Esophagus muscularis mucosa (tissue), 4 donors: ENCODE measurements around the gene KANSL1. TPM values are rescaled to one million over a fixed set of nuclear protein-coding genes. Genes with fewer than 3 reads are reported as not detected.

Source experiments
- DNase-seq: peaks from one replicate; pipeline ENCODE4 v3.0.0-alpha.2; 2017; ENCODE audit errors: extremely low spot score
- H3K27ac ChIP-seq, 4 donors: fragments of 200-600 bp; sonication (generic); replicated peaks in 1 of 4; 1 replicate in 3 of 4; 2 replicates in 1 of 4; pipeline ENCODE4 v1.5.1; 2016 to 2019; ENCODE audit warnings: mild to moderate bottlenecking in 1 of 4
- H3K27me3 ChIP-seq, 4 donors: fragments of 200-600 bp; sonication (generic); one replicate each; pipeline versions ENCODE4 v1.5.1 to v1.6.0; 2016 to 2019
- H3K36me3 ChIP-seq, 4 donors: fragments of 200-600 bp; sonication (generic); one replicate each; pipeline ENCODE4 v1.5.1; 2016 to 2019
- H3K4me1 ChIP-seq, 4 donors: fragments of 200-600 bp; sonication (generic); one replicate each; pipeline ENCODE4 v1.5.1; 2016 to 2019
- H3K4me3 ChIP-seq, 4 donors: fragments of 200-600 bp; sonication (generic); 1 replicate in 2 of 4; 2 replicates in 2 of 4; pipeline ENCODE4 v1.5.1; 2016 to 2019; ENCODE audit warnings: mild to moderate bottlenecking in 4 of 4, moderate library complexity in 1 of 4
- H3K9me3 ChIP-seq, 4 donors: fragments of 200-600 bp; sonication (generic); 1 replicate in 3 of 4; 2 replicates in 1 of 4; pipeline ENCODE4 v1.5.1; 2016 to 2019
- CTCF ChIP-seq, 3 experiments: fragments of 200-600 bp in 2 of 3; fragments of 450-650 bp in 1 of 3; sonication (generic) in 2 of 3; IDR thresholded peaks; one replicate each; pipeline ENCODE4 v1.5.1; 2017 to 2019; ENCODE audit warnings: antibody characterized with exemption in 3 of 3, mild to moderate bottlenecking in 2 of 3, moderate library complexity in 1 of 3
- EP300 ChIP-seq: sonication (generic); formaldehyde crosslinking; IDR thresholded peaks from one replicate; pipeline ENCODE4 v1.6.1; 2017; ENCODE audit warnings: antibody characterized with exemption
- POLR2A ChIP-seq: fragments of 450-650 bp; IDR thresholded peaks from one replicate; pipeline ENCODE4 v1.6.1; 2017; ENCODE audit warnings: antibody characterized with exemption, moderate library complexity, mild to moderate bottlenecking, low read depth
- POLR2AphosphoS5 ChIP-seq, 2 donors: sonication (generic); formaldehyde crosslinking; IDR thresholded peaks; one replicate each; pipeline ENCODE4 v1.6.1; 2017; ENCODE audit warnings: antibody characterized with exemption in 2 of 2
- WGBS: methylation state at CpG from one replicate; pipeline ENCODE4 v1.1.5; 2018; 5-methylcytosine and 5-hydroxymethylcytosine counted together
- intact Hi-C: fragments of 100-400 bp; cut with DNase I; formaldehyde crosslinking; loops from one replicate; pipeline ENCODE4 v1.15.1; 2023
- total RNA-seq, 4 donors: library from RNA; depleted of rRNA; stranded (reverse); fragments of >200 nt; gene quantifications; one replicate each; pipeline versions ENCODE4 v1.1.0 to v1.2.1, GENCODE V29; 2016

The KANSL1 gene
- total RNA-seq, 4 donors from 2014 or later: 55.0 to 124 (median 70.0) TPM

DNA sequence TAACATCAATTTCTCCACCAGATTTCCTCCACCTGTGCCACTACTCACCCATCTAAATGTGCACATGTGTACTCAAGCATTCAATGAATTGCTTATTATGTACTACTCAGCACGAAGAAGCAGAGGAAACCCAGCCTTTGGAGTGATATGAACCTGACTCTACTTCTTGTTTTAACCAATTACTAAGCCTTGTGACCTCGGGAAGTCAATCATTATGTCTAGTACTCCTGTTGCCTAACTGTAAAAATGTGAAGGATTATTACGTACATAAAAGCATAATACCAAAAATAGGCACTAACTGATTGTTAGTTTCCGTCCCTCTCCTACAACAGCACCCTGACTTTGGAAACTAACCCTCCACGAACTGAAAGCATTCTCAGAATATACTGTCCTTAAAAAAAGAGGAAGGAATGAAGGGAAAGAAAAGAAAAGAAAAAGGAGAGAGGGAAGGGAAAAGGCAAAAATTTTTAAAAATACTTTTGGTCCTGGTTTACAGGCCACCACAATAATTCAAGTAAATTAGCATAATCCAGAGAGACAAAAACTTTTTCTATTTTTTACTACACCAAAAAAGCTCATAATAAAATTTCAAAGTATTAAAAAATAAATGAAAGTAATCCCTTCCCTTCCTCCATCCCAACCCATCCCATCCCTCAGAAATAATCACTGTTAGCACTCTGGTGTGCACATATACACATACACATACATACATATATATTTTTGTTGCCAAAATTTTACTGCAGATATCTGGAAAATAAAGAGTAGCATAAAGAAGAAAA lies 53.6 kb downstream of the KANSL1 start:
- Histone ChIP-seq H3K9me3 (no peaks in the 10 kb centered on the region), H3K27me3 (no peaks in the 10 kb centered on the region), H3K27ac (peak overlapping the region; percentile 24 to 68 (median 52)), H3K4me3 (no peak overlapping the region), H3K4me1 (peaks cover 75 to 97% (median 95%) of the 10 kb centered on the region in 4 donors), H3K36me3 (no peaks in the 10 kb centered on the region)
- no peak for DNase-seq
- intact Hi-C loops: no loop called here
- WGBS: 34% methylated on average over 5 of the region's 5 CpGs
- TF ChIP-seq CTCF (IDR thresholded peaks at IDR 0.05) (no peak), POLR2AphosphoS5 (IDR thresholded peaks at IDR 0.05) (no peak), POLR2A (no peak), EP300 (no peak)

GRCh38 chr17:46138473-46138872 lies 54.8 kb downstream of the KANSL1 start:
- Histone ChIP-seq H3K4me3 (no peak overlapping the region), H3K27ac (peak overlapping the region; percentile 53 to 70 (median 68)), H3K9me3 (no peaks in the 10 kb centered on the region), H3K27me3 (no peaks in the 10 kb centered on the region), H3K4me1 (peaks cover 68 to 94% (median 90%) of the 10 kb centered on the region in 4 donors), H3K36me3 (no peaks in the 10 kb centered on the region)
- WGBS: 42% methylated on average over 3 of the region's 3 CpGs
- no peak for TF ChIP-seq POLR2AphosphoS5 (IDR thresholded peaks at IDR 0.05)
- TF ChIP-seq EP300: no peak
- TF ChIP-seq CTCF (IDR thresholded peaks at IDR 0.05): no peak
- TF ChIP-seq POLR2A: no peak
- intact Hi-C loops: no loop called here
- no peak for DNase-seq

DNA sequence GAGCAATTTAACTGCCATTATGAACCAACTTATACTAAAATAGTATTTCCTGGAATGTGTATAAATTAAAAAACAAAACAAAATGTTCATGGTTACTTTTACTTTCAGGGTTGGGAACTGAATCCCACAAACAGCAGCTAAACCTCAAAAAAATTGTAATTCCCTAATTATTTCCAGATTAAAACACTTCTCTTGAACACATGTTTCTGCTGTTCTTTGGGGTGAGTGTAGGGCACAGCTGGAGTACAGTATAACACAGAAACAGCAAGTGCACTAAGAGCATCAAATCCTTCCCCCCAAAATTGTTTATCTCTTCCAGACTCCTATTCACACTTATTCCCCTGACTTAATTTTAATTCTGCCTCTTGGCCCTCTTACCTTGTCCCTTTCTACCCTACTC lies 56.4 kb downstream of the KANSL1 start:
- intact Hi-C loops: no loop called here
- no peak for DNase-seq

DNA sequence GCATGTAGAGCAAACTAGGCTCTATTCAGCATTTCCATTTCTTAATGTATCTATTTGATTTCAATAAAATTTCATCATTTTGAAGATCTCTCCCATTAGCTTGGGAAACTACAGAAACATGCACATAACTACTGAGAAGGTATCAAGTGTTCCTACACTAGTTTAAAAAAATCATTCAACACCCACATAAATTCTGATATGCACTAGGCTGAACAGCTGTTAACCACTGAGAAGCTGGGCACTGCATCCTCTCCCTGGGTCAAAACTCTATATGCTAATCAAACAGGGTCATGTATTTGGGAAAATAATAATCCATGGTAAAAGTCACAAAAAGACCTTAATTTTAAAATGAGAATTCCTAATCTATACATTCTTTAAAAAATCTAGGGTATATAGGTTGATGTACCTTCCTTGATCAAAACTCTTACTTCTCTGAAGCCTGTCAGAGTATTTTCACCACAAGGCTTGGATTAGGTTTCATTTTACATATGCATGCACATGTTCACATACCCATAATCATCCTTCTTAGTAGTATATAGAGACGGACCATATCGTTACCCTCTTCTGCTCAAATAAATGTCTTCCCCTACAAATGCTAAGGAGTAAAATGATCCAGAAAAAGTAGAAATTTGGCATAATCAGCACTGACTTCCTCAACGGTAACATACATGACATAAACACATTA lies 57.2 kb downstream of the KANSL1 start:
- Histone ChIP-seq H3K27ac (peak overlapping the region in 2 of 4 donors; percentile 53 to 69), H3K36me3 (no peaks in the 10 kb centered on the region), H3K4me1 (peaks cover 68 to 87% (median 85%) of the 10 kb centered on the region in 4 donors), H3K9me3 (no peaks in the 10 kb centered on the region), H3K4me3 (no peak overlapping the region), H3K27me3 (no peaks in the 10 kb centered on the region)
- no peak for DNase-seq
- whole genome bisulfite sequencing: 73% methylated on average over 3 of the region's 3 CpGs
- TF ChIP-seq CTCF (IDR thresholded peaks at IDR 0.05) (no peak), POLR2A (no peak), EP300 (no peak), POLR2AphosphoS5 (IDR thresholded peaks at IDR 0.05) (no peak)
- intact Hi-C loops: no loop called here

More for the DNA sequence above, 56.4 kb downstream of the KANSL1 start:
- Histone ChIP-seq H3K4me3 (no peak overlapping the region), H3K27ac (peak overlapping the region; percentile 53 to 70 (median 68)), H3K9me3 (no peaks in the 10 kb centered on the region), H3K36me3 (no peaks in the 10 kb centered on the region), H3K4me1 (peaks cover 68 to 87% (median 85%) of the 10 kb centered on the region in 4 donors), H3K27me3 (no peaks in the 10 kb centered on the region)
- TF ChIP-seq CTCF (IDR thresholded peaks at IDR 0.05) (no peak), POLR2AphosphoS5 (IDR thresholded peaks at IDR 0.05) (no peak), POLR2A (no peak), EP300 (no peak)
